Small intestine (tissue), 7 donors: ENCODE results near the gene PEX14. TPM values are rescaled to one million over a fixed set of nuclear protein-coding genes. Genes with fewer than 3 reads are reported as not detected.
A peak's percentile ranks its signal among the peaks of the same experiment; 100 is the strongest.

Experiments
- DNase-seq, 2 donors: peaks; one replicate each; pipeline versions ENCODE4 v3.0.0 to v3.0.0-alpha.2; 2013
- FAIRE-seq: peaks from 2 replicates; lab custom pipeline; 2012; peaks lifted over from hg19 to GRCh38; lab: Jason Lieb, UNC
- H3K27ac ChIP-seq, 3 donors: one replicate each; pipeline ENCODE4 v1.5.1; 2013; ENCODE audit warnings: low read length in 2 of 3, mild to moderate bottlenecking in 2 of 3, control low read depth in 1 of 3, inconsistent platforms in 1 of 3, low read depth in 1 of 3, moderate library complexity in 1 of 3
- H3K27me3 ChIP-seq, 3 donors: one replicate each; pipeline ENCODE4 v1.6.1; 2013; ENCODE audit warnings: low read length in 3 of 3, inconsistent platforms in 1 of 3; ENCODE audit not compliant: control insufficient read depth in 3 of 3, insufficient read depth in 3 of 3
- H3K36me3 ChIP-seq, 3 donors: one replicate each; pipeline ENCODE4 v1.6.1; 2013; ENCODE audit warnings: low read length in 3 of 3, inconsistent platforms in 1 of 3, low read depth in 1 of 3, mild to moderate bottlenecking in 1 of 3, moderate library complexity in 1 of 3; ENCODE audit not compliant: control insufficient read depth in 3 of 3, insufficient read depth in 2 of 3
- H3K4me1 ChIP-seq, 3 donors: one replicate each; pipeline ENCODE4 v1.6.1; 2013; ENCODE audit warnings: low read length in 2 of 3, inconsistent platforms in 1 of 3, low read depth in 1 of 3, mild to moderate bottlenecking in 1 of 3, moderate library complexity in 1 of 3; ENCODE audit not compliant: control insufficient read depth in 3 of 3, insufficient read depth in 2 of 3
- H3K4me3 ChIP-seq, 3 donors: one replicate each; pipeline ENCODE4 v1.5.1; 2013; ENCODE audit warnings: low read length in 3 of 3, control low read depth in 1 of 3, inconsistent platforms in 1 of 3, low read depth in 1 of 3, mild to moderate bottlenecking in 1 of 3, moderate library complexity in 1 of 3
- H3K9me3 ChIP-seq, 2 donors: one replicate each; pipeline ENCODE4 v1.6.1; 2013; ENCODE audit warnings: low read depth in 1 of 2, low read length in 1 of 2; ENCODE audit not compliant: control insufficient read depth in 2 of 2, insufficient read depth in 1 of 2
- WGBS, 3 donors: extraction: QIAGEN DNeasy Blood & Tissue Kit; methylation state at CpG; one replicate each; pipeline ENCODE4 v1.1.7; 2013; 5-methylcytosine and 5-hydroxymethylcytosine counted together
- polyA plus RNA-seq, 4 donors: library from polyadenylated mRNA; stranded (reverse) in 3 of 4; unstranded in 1 of 4; fragments of 200-250 nt in 3 of 4; fragments of 120-200 nt in 1 of 4; gene quantifications; one replicate each; pipeline versions ENCODE4 v1.2.1 to v1.2.3, GENCODE V29; 2013
- donor health status: healthy with polysubstance abuse.
- donor health status: control.
- donor health status: control.
- donor health status: Bipolar disorder and iron deficiency.
- donor health status: healthy.

The PEX14 gene
- polyA plus RNA-seq, 4 donors: 15.9 to 26.9 (median 24.7) TPM

GRCh38 chr1:10621906-10622305, 147.2 kb downstream of the PEX14 start:
- Histone ChIP-seq H3K27ac (no peak overlapping the region), H3K4me1 (peaks cover 0 to 3% (median 0%) of the 10 kb centered on the region in 3 donors), H3K4me3 (no peak overlapping the region), H3K27me3 (no peaks in the 10 kb centered on the region), H3K36me3 (peaks cover 0 to 83% (median 6%) of the 10 kb centered on the region in 3 donors), H3K9me3 (no peaks in the 10 kb centered on the region)
- DNase-seq: no peak
- no peak for FAIRE-seq
- WGBS, 3 donors: 79 to 89% (median 86%) methylated on average over 9 of the region's 9 CpGs

DNA sequence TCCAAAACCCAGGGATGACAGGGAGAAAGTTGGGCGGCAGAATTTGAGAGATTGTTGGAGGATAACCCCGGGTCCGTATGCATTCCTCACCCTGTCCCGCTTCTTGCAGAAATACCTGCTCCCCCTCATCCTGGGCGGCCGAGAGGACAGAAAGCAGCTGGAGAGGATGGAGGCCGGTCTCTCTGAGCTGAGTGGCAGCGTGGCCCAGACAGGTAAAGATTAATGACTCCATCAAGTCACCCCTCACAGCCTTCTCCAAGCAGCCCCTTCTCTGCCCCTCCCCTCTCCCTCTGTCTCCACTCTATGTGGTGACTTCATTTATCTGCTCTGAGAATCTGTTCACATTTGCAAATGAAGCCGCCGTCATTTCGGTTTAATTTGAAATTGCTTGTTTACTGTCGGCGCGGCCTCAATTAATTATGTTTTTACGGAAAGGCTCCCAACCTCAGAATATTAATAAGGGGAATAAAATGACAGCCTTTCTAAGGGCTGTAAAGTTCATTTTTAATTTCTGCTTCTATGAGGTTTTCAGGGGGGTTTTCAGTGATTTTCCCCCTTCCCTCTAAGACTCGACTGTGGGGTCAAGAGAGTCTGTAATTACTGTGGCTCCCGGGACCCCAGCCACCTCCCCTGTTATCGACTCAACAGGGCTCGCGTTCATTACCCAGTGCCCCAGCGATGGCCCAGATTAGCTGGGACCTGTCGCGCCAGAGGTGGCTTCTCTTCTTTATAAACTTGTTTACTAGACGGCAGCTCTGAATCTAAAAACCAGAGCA, 148.3 kb downstream of the PEX14 start:
- Histone ChIP-seq H3K27me3 (no peaks in the 10 kb centered on the region), H3K9me3 (no peaks in the 10 kb centered on the region), H3K4me1 (peaks cover 0 to 3% (median 0%) of the 10 kb centered on the region in 3 donors), H3K4me3 (no peak overlapping the region), H3K36me3 (peaks cover 4 to 84% (median 6%) of the 10 kb centered on the region in 3 donors), H3K27ac (no peak overlapping the region)
- DNase-seq (no peak), FAIRE-seq (no peak)
- 93 to 96% (median 93%) methylated on average over 24 of the region's 24 CpGs for WGBS, 3 donors

GRCh38 chr1:10623686-10624145, 149.0 kb downstream of the PEX14 start:
- no peaks in the 10 kb centered on the region for H3K27me3 ChIP-seq
- peaks cover 0 to 3% (median 0%) of the 10 kb centered on the region in 3 donors for H3K4me1 ChIP-seq
- H3K27ac ChIP-seq: no peak overlapping the region
- peaks cover 4 to 84% (median 6%) of the 10 kb centered on the region in 3 donors for H3K36me3 ChIP-seq
- FAIRE-seq: no peak
- 90 to 96% (median 94%) methylated on average over 12 of the region's 12 CpGs for WGBS, 3 donors
- H3K4me3 ChIP-seq: no peak overlapping the region
- H3K9me3 ChIP-seq: no peaks in the 10 kb centered on the region
- no peak for DNase-seq

DNA sequence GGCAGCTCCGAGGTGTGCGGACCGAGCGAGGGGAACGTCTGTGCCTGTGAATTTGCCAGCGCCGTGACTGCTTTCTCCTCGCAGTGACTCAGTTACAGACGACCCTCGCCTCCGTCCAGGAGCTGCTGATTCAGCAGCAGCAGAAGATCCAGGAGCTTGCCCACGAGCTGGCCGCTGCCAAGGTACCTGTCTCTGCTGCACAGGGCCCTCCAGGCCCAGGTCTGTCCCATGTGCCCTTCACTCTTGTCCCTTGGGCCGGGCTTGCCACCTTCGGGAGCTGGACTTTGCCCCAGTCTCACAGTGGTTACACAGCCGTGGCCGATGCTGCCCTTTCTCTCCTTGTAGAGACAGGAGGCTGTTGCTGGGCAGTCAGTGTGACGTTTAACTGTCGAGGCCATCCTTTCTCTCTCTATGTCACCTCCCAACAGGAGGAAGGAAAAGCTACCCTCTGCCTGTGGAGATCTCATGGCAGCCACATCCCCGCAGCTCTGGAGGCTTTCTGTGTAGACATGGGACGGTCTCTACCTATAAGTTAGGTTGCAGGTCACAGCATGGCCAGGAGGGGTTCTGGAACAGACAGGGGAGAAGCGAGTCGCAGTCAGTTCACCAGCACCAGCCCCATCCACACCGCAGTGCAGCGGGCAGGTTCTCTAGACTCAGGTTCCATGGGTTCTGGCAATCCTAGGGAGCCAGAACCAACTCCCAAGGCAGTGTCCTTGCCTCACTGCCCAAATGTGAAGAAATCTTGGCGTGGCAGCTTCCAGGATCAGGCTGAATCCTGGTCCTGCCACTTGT, 149.7 kb downstream of the PEX14 start:
- Histone ChIP-seq H3K4me3 (no peak overlapping the region), H3K27ac (no peak overlapping the region), H3K4me1 (peaks cover 0 to 3% (median 0%) of the 10 kb centered on the region in 3 donors), H3K27me3 (no peaks in the 10 kb centered on the region), H3K9me3 (no peaks in the 10 kb centered on the region), H3K36me3 (peaks cover 4 to 86% (median 6%) of the 10 kb centered on the region in 3 donors)
- FAIRE-seq (no peak), DNase-seq (peak in 1 of 2 donors; percentile 39)
- WGBS, 3 donors: 86 to 92% (median 88%) methylated on average over 26 of the region's 26 CpGs

- DNase-seq (no peak), FAIRE-seq (no peak)
- H3K4me3 ChIP-seq: no peak overlapping the region
- peaks cover 4 to 90% (median 6%) of the 10 kb centered on the region in 3 donors for H3K36me3 ChIP-seq
- peaks cover 0 to 3% (median 0%) of the 10 kb centered on the region in 3 donors for H3K4me1 ChIP-seq
- H3K27me3 ChIP-seq: no peaks in the 10 kb centered on the region
- no peak overlapping the region for H3K27ac ChIP-seq
- no peaks in the 10 kb centered on the region for H3K9me3 ChIP-seq
- WGBS, 3 donors: 92 to 97% (median 95%) methylated on average over 9 of the region's 9 CpGs
Observed at GRCh38 chr1:10625076-10625475, 150.3 kb downstream of the PEX14 start.

- H3K9me3 ChIP-seq: no peaks in the 10 kb centered on the region
- DNase-seq: no peak
- peaks cover 0 to 3% (median 0%) of the 10 kb centered on the region in 3 donors for H3K4me1 ChIP-seq
- H3K27ac ChIP-seq: no peak overlapping the region
- WGBS, 3 donors: 88 to 97% (median 92%) methylated on average over 10 of the region's 10 CpGs
- no peak for FAIRE-seq
- no peaks in the 10 kb centered on the region for H3K27me3 ChIP-seq
- H3K4me3 ChIP-seq: no peak overlapping the region
- H3K36me3 ChIP-seq: peaks cover 4 to 94% (median 6%) of the 10 kb centered on the region in 3 donors
Observed at GRCh38 chr1:10625554-10625953, 150.8 kb downstream of the PEX14 start.

DNA sequence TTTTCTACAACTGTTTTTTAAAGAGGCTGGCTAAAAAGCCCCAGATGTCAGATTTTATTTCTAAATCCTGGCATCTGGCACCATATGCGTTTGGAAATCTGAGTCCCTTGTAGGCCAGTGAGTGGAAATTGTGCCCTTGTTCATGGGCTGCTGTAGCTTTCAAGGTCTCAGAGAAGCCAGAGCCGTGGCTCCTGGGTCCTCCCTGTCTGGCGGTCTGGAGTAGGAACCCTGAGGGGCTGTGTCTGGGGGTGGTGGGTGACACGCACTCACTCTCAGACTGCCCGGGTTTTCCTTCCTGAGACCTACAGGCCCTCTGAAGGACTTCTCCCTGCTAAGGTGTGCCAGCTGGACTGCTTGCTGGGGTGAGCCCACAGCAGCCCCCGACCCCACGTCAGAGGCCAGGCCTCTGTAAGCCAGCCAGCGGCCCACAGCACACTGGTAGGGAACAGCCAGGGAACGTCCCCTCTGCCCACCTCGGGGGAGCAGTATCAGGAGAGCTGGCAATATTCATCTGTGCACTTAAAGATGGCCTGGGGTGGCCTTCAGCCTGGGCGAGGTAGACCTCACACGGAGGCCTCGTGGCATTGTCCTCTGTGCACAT, 151.5 kb downstream of the PEX14 start:
- FAIRE-seq (no peak), DNase-seq (no peak)
- Histone ChIP-seq H3K36me3 (peaks cover 6 to 95% (median 7%) of the 10 kb centered on the region in 3 donors), H3K9me3 (no peaks in the 10 kb centered on the region), H3K27ac (no peak overlapping the region), H3K4me3 (no peak overlapping the region), H3K27me3 (no peaks in the 10 kb centered on the region), H3K4me1 (peaks cover 0 to 3% (median 0%) of the 10 kb centered on the region in 3 donors)
- 92 to 96% (median 94%) methylated on average over 13 of the region's 13 CpGs for WGBS, 3 donors
